IPS DF 6.9 (cell line): Measurements from ENCODE around the gene DUSP22.

Experiments
- DNase-seq: peaks from one replicate; pipeline ENCODE4 v3.0.0-alpha.2; 2013; ENCODE audit warnings: low read depth, low spot score
- H3K27ac ChIP-seq: one replicate; pipeline ENCODE4 v1.5.1; 2013; ENCODE audit warnings: low read length, control low read depth
- H3K27me3 ChIP-seq: 2 replicates; pipeline ENCODE4 v1.6.1; 2013; ENCODE audit warnings: mild to moderate bottlenecking, low read length; ENCODE audit not compliant: control insufficient read depth, insufficient read depth
- H3K36me3 ChIP-seq: 2 replicates; pipeline ENCODE4 v1.6.1; 2013; ENCODE audit warnings: low read length; ENCODE audit not compliant: control insufficient read depth, insufficient read depth
- H3K4me1 ChIP-seq: 2 replicates; pipeline ENCODE4 v1.6.1; 2013; ENCODE audit warnings: low read length; ENCODE audit not compliant: control insufficient read depth, insufficient read depth
- H3K4me3 ChIP-seq: 2 replicates; pipeline ENCODE4 v1.5.1; 2013; ENCODE audit warnings: mild to moderate bottlenecking, low read length
- H3K9me3 ChIP-seq: 2 replicates; pipeline ENCODE4 v1.6.1; 2013; ENCODE audit warnings: low read length, inconsistent platforms; ENCODE audit not compliant: control insufficient read depth, insufficient read depth
- WGBS: extraction: QIAGEN DNeasy Blood & Tissue Kit; methylation state at CpG from one replicate; pipeline ENCODE4 v1.1.7; 2013; ENCODE audit warnings: mixed read lengths, missing lambda C conversion rate; ENCODE audit not compliant: insufficient read length, insufficient coverage; 5-methylcytosine and 5-hydroxymethylcytosine counted together

The DUSP22 gene

GRCh38 chr6:287489-287860 is 4.8 kb upstream of the DUSP22 start:
- no CpG with 5 or more reads among the region's 3 CpGs for WGBS
- H3K4me3 ChIP-seq = no peak overlapping the region
- H3K27me3 ChIP-seq = no peaks in the 10 kb centered on the region
- H3K27ac ChIP-seq = no peak overlapping the region
- no peak for DNase-seq
- no peaks in the 10 kb centered on the region for H3K36me3 ChIP-seq
- H3K9me3 ChIP-seq = no peaks in the 10 kb centered on the region
- H3K4me1 ChIP-seq = no peaks in the 10 kb centered on the region

GRCh38 chr6:288866-289265 is 3.4 kb upstream of the DUSP22 start:
- DNase-seq = no peak
- Histone ChIP-seq H3K27ac (no peak overlapping the region), H3K4me3 (no peak overlapping the region), H3K9me3 (no peaks in the 10 kb centered on the region), H3K36me3 (no peaks in the 10 kb centered on the region), H3K4me1 (peaks cover 2% of the 10 kb centered on the region), H3K27me3 (no peaks in the 10 kb centered on the region)
- WGBS = no CpG with 5 or more reads among the region's 3 CpGs

- peaks cover 2% of the 10 kb centered on the region for H3K4me1 ChIP-seq
- no peaks in the 10 kb centered on the region for H3K9me3 ChIP-seq
- no peaks in the 10 kb centered on the region for H3K36me3 ChIP-seq
- no peak overlapping the region for H3K27ac ChIP-seq
- no peak for DNase-seq
- no CpG with 5 or more reads among the region's 9 CpGs for WGBS
- no peak overlapping the region for H3K4me3 ChIP-seq
- no peaks in the 10 kb centered on the region for H3K27me3 ChIP-seq
Observed at GRCh38 chr6:290111-290922, 2.0 kb upstream of the DUSP22 start.

GRCh38 chr6:291204-291696 is 1.0 kb upstream of the DUSP22 start:
- peak overlapping the region; percentile 57; the same call in 1 of the 2 replicates for H3K4me3 ChIP-seq
- no CpG with 5 or more reads among the region's 8 CpGs for WGBS
- H3K4me1 ChIP-seq = peaks cover 2% of the 10 kb centered on the region
- no peak overlapping the region for H3K27ac ChIP-seq
- no peaks in the 10 kb centered on the region for H3K36me3 ChIP-seq
- no peaks in the 10 kb centered on the region for H3K9me3 ChIP-seq
- DNase-seq = no peak
- H3K27me3 ChIP-seq = no peaks in the 10 kb centered on the region

DNA sequence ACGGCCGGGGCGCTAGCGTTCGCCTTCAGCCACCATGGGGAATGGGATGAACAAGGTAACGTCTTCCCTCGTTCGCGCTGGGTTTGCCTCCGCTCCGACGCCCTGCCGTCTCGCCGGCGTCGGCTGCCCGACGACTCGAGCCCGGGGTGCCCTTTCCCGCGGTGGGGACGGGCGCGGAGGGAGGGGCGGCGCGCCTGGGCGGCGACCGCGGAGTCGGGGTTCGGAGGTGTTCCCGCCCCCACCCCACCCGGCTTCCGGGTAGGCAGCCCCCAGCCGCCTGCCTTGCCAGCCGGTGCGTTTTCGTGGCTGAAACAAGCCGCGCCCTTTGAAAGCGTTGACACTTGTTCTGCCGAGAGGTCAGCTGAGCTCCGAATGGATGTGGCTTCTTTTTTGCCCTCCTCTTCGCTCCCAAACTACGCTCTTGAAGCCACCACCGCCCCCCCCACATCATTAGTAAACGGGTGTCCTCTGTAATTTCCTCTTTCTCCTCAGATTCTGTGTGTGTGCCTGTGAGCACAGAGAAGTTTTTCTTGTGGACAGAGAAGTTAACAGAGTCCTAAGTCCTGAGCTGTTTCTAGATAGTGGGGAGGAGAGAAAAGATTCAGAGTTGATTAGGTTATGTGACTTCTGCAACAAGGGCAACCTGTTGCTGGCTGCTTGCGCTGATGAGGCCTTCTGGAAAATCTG is 362 bp downstream of the DUSP22 start:
- no peaks in the 10 kb centered on the region for H3K27me3 ChIP-seq
- WGBS = no CpG with 5 or more reads among the region's 52 CpGs
- no peak overlapping the region for H3K27ac ChIP-seq
- DNase-seq = no peak
- H3K9me3 ChIP-seq = no peaks in the 10 kb centered on the region
- H3K4me3 ChIP-seq = peak overlapping the region; percentile 57; the same call in 1 of the 2 replicates
- peaks cover 2% of the 10 kb centered on the region for H3K4me1 ChIP-seq
- no peaks in the 10 kb centered on the region for H3K36me3 ChIP-seq

- Histone ChIP-seq H3K36me3 (no peaks in the 10 kb centered on the region), H3K27ac (no peak overlapping the region), H3K4me1 (peaks cover 2% of the 10 kb centered on the region), H3K27me3 (no peaks in the 10 kb centered on the region), H3K4me3 (peak overlapping the region; percentile 57; the same call in 1 of the 2 replicates), H3K9me3 (no peaks in the 10 kb centered on the region)
- no CpG with 5 or more reads among the region's 24 CpGs for WGBS
- no peak for DNase-seq
Observed at GRCh38 chr6:293193-294174, 1.2 kb downstream of the DUSP22 start.

GRCh38 chr6:294656-295565 is 2.6 kb downstream of the DUSP22 start:
- Histone ChIP-seq H3K27me3 (no peaks in the 10 kb centered on the region), H3K36me3 (no peaks in the 10 kb centered on the region), H3K4me3 (no peak overlapping the region), H3K9me3 (no peaks in the 10 kb centered on the region), H3K4me1 (peaks cover 2% of the 10 kb centered on the region), H3K27ac (no peak overlapping the region)
- no peak for DNase-seq
- WGBS = no CpG with 5 or more reads among the region's 17 CpGs

DNA sequence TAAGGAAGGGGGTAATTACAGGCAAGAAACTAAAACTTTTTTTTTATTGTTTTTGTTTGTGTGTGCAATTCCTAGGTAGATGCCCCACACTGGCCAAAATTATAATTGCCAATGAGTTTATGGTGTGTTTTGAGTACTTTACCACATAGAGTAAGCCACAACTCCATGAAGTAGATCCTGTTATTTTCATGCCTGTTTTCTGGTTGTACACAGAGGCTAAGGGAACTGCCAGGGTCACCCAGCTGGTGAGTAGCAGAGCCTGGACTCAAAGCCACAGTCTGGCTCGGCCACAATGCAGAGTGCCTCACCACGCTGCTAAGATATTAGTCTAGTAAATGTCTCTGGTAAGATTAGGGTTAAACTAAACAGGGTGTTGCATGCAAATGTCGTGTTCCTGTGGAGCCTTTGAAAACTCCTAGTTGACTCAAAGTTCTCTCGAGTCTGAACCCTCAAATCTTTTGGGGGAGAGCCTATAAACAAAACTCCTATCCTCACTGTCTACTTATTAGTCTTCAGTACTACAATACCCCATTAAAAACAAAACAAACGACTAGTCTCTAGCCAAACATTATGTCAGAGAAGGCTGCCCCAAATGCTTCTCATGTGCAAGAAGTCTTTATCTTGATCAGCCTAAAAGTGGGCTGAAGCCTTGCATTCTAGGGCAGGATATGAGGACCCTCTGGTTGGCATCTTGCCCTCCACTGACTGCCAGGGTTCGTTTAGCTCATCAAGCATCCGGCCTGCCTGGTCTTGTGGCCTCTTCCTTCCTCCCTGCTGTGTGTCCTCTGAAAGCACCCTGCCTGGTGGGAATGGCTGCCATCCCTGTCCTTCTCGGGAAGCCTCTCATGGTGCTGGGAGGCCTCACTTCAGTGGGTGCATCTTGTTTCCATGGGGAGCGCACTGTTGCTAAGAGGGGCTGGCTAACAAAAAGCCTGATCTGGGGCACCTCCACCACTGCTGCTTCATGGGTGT is 4.2 kb downstream of the DUSP22 start:
- no peak overlapping the region for H3K4me3 ChIP-seq
- H3K9me3 ChIP-seq = no peaks in the 10 kb centered on the region; the same call in 1 of the 2 replicates
- no peak overlapping the region for H3K27ac ChIP-seq
- H3K27me3 ChIP-seq = no peaks in the 10 kb centered on the region
- WGBS = 100% methylated on average over 1 of the region's 9 CpGs
- H3K4me1 ChIP-seq = peaks cover 2% of the 10 kb centered on the region
- no peak for DNase-seq
- no peaks in the 10 kb centered on the region for H3K36me3 ChIP-seq
